IMR-90 (cell line): ENCODE results near the gene PKM. TPM values are rescaled to one million over a fixed set of nuclear protein-coding genes. Genes with fewer than 3 reads are reported as not detected.

Experiments used
- ATAC-seq: fragments of 200-7000 bp; cut with Tn5 transposase; 2 replicates; pipeline ENCODE4 v1.9.1; 2020; ENCODE audit warnings: low read depth, mild to moderate bottlenecking, moderate library complexity
- BruUV-seq: library from RNA; stranded (reverse); fragments of 400-500 nt; replicated peaks from 2 replicates; lab custom pipeline; 2021; lab: Mats Ljungman, UMichigan
- CTCF ChIA-PET: fragments of 300-600 bp; formaldehyde crosslinking; extraction: SDS; loops from one replicate; lab custom pipeline; 2021; ENCODE audit warnings: antibody characterized with exemption; lab: Yijun Ruan, JAX
- POLR2A ChIA-PET: fragments of 300-600 bp; sonication (Branson Sonifier 250); formaldehyde crosslinking; loops from one replicate; lab custom pipeline; 2022; ENCODE audit warnings: antibody characterized with exemption; ENCODE audit not compliant: unreplicated experiment; lab: Charles Lee
- DNase-seq: peaks from one replicate; pipeline ENCODE4 v3.0.0; 2013
- H2AFZ ChIP-seq: replicated peaks from 2 replicates; pipeline ENCODE3; 2013; ENCODE audit warnings: low read length, mild to moderate bottlenecking; ENCODE audit not compliant: poor library complexity
- H2AK5ac ChIP-seq: 2 replicates; pipeline ENCODE4 v1.6.1; 2013; ENCODE audit warnings: low read depth, low read length, inconsistent platforms
- H2AK9ac ChIP-seq: replicated peaks from 2 replicates; pipeline ENCODE3; 2013; ENCODE audit warnings: mild to moderate bottlenecking, low read depth, low read length, moderate library complexity; ENCODE audit not compliant: poor library complexity
- H2BK120ac ChIP-seq: 2 replicates; pipeline ENCODE4 v1.6.1; 2013; ENCODE audit warnings: low read depth, low read length, inconsistent platforms
- H2BK15ac ChIP-seq: 3 replicates; pipeline ENCODE4 v1.6.1; 2013; ENCODE audit warnings: low read depth, low read length, inconsistent platforms
- H2BK20ac ChIP-seq: 2 replicates; pipeline ENCODE4 v1.6.1; 2013; ENCODE audit warnings: low read depth, mild to moderate bottlenecking, inconsistent platforms, low read length, moderate library complexity
- H2BK5ac ChIP-seq: 2 replicates; pipeline ENCODE4 v1.6.1; 2013; ENCODE audit warnings: mild to moderate bottlenecking, low read depth, low read length, inconsistent platforms; ENCODE audit not compliant: poor library complexity, severe bottlenecking
- H3K14ac ChIP-seq: replicated peaks from 2 replicates; pipeline ENCODE4 v1.6.1; 2013; ENCODE audit warnings: low read depth, low read length, inconsistent platforms
- H3K18ac ChIP-seq: 2 replicates; pipeline ENCODE4 v1.6.1; 2013; ENCODE audit warnings: low read depth, low read length, control low read depth
- H3K23ac ChIP-seq: 2 replicates; pipeline ENCODE4 v1.6.1; 2013; ENCODE audit warnings: low read depth, low read length, inconsistent platforms
- H3K27ac ChIP-seq: 2 replicates; pipeline ENCODE4 v1.5.1; 2013; ENCODE audit warnings: mild to moderate bottlenecking, control low read depth, low read length; ENCODE audit not compliant: insufficient read depth
- H3K27me3 ChIP-seq: 2 replicates; pipeline ENCODE4 v1.6.1; 2013; ENCODE audit warnings: low read length; ENCODE audit not compliant: control insufficient read depth, insufficient read depth
- H3K36me3 ChIP-seq: 2 replicates; pipeline ENCODE4 v1.6.1; 2013; ENCODE audit warnings: low read length, mixed read lengths; ENCODE audit not compliant: control insufficient read depth, insufficient read depth
- H3K4ac ChIP-seq: 2 replicates; pipeline ENCODE4 v1.6.1; 2013; ENCODE audit warnings: low read depth, low read length, inconsistent platforms
- H3K4me1 ChIP-seq: 2 replicates; pipeline ENCODE4 v1.6.1; 2013; ENCODE audit warnings: low read length, mixed read lengths; ENCODE audit not compliant: control insufficient read depth, insufficient read depth
- H3K4me2 ChIP-seq: 2 replicates; pipeline ENCODE4 v1.6.1; 2013; ENCODE audit warnings: low read depth, mild to moderate bottlenecking, control low read depth, low read length, moderate library complexity
- H3K4me3 ChIP-seq: 2 replicates; pipeline ENCODE4 v1.5.1; 2013; ENCODE audit warnings: low read depth, mild to moderate bottlenecking, control low read depth, low read length, moderate library complexity; ENCODE audit not compliant: insufficient read depth
- H3K56ac ChIP-seq: 2 replicates; pipeline ENCODE4 v1.6.1; 2013; ENCODE audit warnings: low read length, inconsistent platforms; ENCODE audit not compliant: insufficient read depth; ENCODE audit errors: extremely low read depth
- H3K79me1 ChIP-seq, 2 experiments: 2 replicates each; pipeline ENCODE4 v1.6.1; 2013; ENCODE audit warnings: low read length in 2 of 2, inconsistent platforms in 1 of 2, low read depth in 1 of 2
- H3K9ac ChIP-seq: 2 replicates; pipeline ENCODE4 v1.6.1; 2013; ENCODE audit warnings: low read depth, low read length, control low read depth
- H3K9me1 ChIP-seq: 2 replicates; pipeline ENCODE4 v1.6.1; 2013; ENCODE audit warnings: low read length, inconsistent platforms; ENCODE audit not compliant: insufficient read depth
- H3K9me3 ChIP-seq: 2 replicates; pipeline ENCODE4 v1.6.1; 2013; ENCODE audit warnings: low read length; ENCODE audit not compliant: control insufficient read depth, insufficient read depth
- H4K20me1 ChIP-seq: 2 replicates; pipeline ENCODE4 v1.6.1; 2013; ENCODE audit warnings: low read length, inconsistent platforms; ENCODE audit not compliant: insufficient read depth
- H4K5ac ChIP-seq: 2 replicates; pipeline ENCODE4 v1.6.1; 2013; ENCODE audit warnings: mild to moderate bottlenecking, low read depth, low read length, control low read depth
- H4K8ac ChIP-seq, 2 experiments: 2 replicates each; pipeline ENCODE4 v1.6.1; 2013; ENCODE audit warnings: low read depth in 2 of 2, low read length in 2 of 2, control low read depth in 1 of 2, inconsistent platforms in 1 of 2
- H4K91ac ChIP-seq: 2 replicates; pipeline ENCODE4 v1.6.1; 2013; ENCODE audit warnings: low read depth, low read length, inconsistent platforms; ENCODE audit not compliant: insufficient read depth
- BHLHE40 ChIP-seq: fragments of 150-350 bp; IDR thresholded peaks from 2 replicates; pipeline ENCODE4 v1.6.1; 2016; ENCODE audit warnings: mild to moderate bottlenecking, low read depth, low read length
- CHD1 ChIP-seq: IDR thresholded peaks from 2 replicates; pipeline ENCODE4 v1.6.1; 2012; ENCODE audit warnings: low read depth, low read length, improper control_type of control experiment
- CTCF ChIP-seq: conservative IDR thresholded peaks from 2 replicates; pipeline ENCODE4 v1.5.1; 2012; ENCODE audit warnings: mild to moderate bottlenecking, low read depth, low read length, improper control_type of control experiment
- ELK1 ChIP-seq: fragments of 150-350 bp; IDR thresholded peaks from 2 replicates; pipeline ENCODE4 v1.6.1; 2016; ENCODE audit warnings: low read depth, mild to moderate bottlenecking, low read length, moderate library complexity, borderline replicate concordance
- FOS ChIP-seq: fragments of 150-350 bp; IDR thresholded peaks from 2 replicates; pipeline ENCODE4 v1.6.1; 2016; ENCODE audit warnings: low read depth, low read length
- MAFK ChIP-seq: IDR thresholded peaks from 2 replicates; pipeline ENCODE4 v1.6.1; 2012; ENCODE audit warnings: low read depth, low read length, improper control_type of control experiment
- MXI1 ChIP-seq: IDR thresholded peaks from 2 replicates; pipeline ENCODE4 v1.6.1; 2012; ENCODE audit warnings: low read depth, mild to moderate bottlenecking, low read length, moderate library complexity, borderline replicate concordance
- POLR2A ChIP-seq: IDR thresholded peaks from 2 replicates; pipeline ENCODE4 v1.6.1; 2012; ENCODE audit warnings: mild to moderate bottlenecking, low read depth, low read length
- RAD21 ChIP-seq: IDR thresholded peaks from 2 replicates; pipeline ENCODE4 v1.6.1; 2012; ENCODE audit warnings: low read length, improper control_type of control experiment
- RCOR1 ChIP-seq: IDR thresholded peaks from 2 replicates; pipeline ENCODE4 v1.6.1; 2012; ENCODE audit warnings: mild to moderate bottlenecking, low read length, improper control_type of control experiment; ENCODE audit not compliant: insufficient replicate concordance
- RFX5 ChIP-seq: IDR thresholded peaks from 2 replicates; pipeline ENCODE4 v1.8.0; 2012; ENCODE audit warnings: low read depth, mild to moderate bottlenecking, low read length, moderate library complexity
- SMC3 ChIP-seq: fragments of 150-350 bp; IDR thresholded peaks from 2 replicates; pipeline ENCODE4 v1.6.1; 2016; ENCODE audit warnings: low read depth, mild to moderate bottlenecking, antibody characterized with exemption, low read length, moderate library complexity
- USF2 ChIP-seq: fragments of 150-350 bp; IDR thresholded peaks from 2 replicates; pipeline ENCODE4 v1.6.1; 2017; ENCODE audit warnings: mild to moderate bottlenecking, antibody characterized with exemption, low read length, low read depth
- WGBS, 2 experiments: methylation state at CpG; one replicate each; pipeline versions ENCODE4 v1.1.5 to v1.1.7; 2013; ENCODE audit warnings: missing lambda C conversion rate in 2 of 2; ENCODE audit not compliant: insufficient read length in 1 of 2; ENCODE audit errors: extremely low coverage in 2 of 2; 5-methylcytosine and 5-hydroxymethylcytosine counted together
- dilution Hi-C: fragments of 300-500 bp; cut with HindIII; formaldehyde crosslinking; loops from one replicate; pipeline ENCODE4 v1.14.3; 2018; ENCODE audit warnings: low sequenced_read_pairs; ENCODE audit not compliant: unreplicated experiment
- in situ Hi-C: fragments of 300-500 bp; cut with MboI; formaldehyde crosslinking; loops from 3 replicates; pipeline ENCODE4 v1.14.3; 2019; ENCODE audit warnings: low sequenced_read_pairs, inconsistent platforms, mixed read lengths
- intact Hi-C: fragments of 100-400 bp; cut with micrococcal nuclease; formaldehyde crosslinking; loops from 2 replicates; pipeline ENCODE4 v1.10.0; 2022
- polyA plus RNA-seq, 3 experiments: library from polyadenylated mRNA; depleted of rRNA; stranded (reverse); fragments of >200 nt; gene quantifications; 2 replicates each; pipeline ENCODE4 v1.2.3, GENCODE V29; 2012; ENCODE audit warnings: low replicate concordance in 1 of 3
- total RNA-seq: library from RNA; depleted of rRNA; stranded (reverse); fragments of >200 nt; gene quantifications from 2 replicates; pipeline ENCODE4 v1.2.3, GENCODE V29; 2012

PKM gene
- total and polyA plus RNA-seq, 2 of the 4 experiments (the other 2 are of a cell fraction): 2,219 to 3,859 TPM

GRCh38 chr15:72217216-72217615 lies 13.8 kb downstream of the PKM start:
- dilution Hi-C loops (no loop called here), in situ Hi-C loops (no loop called here), intact Hi-C loops (no loop called here)
- Histone ChIP-seq H3K23ac (peak overlapping the region; percentile 66; the same call in 1 of the 2 replicates), H3K18ac (no peak overlapping the region), H3K36me3 (peaks cover 64% of the 10 kb centered on the region), H3K56ac (no peak overlapping the region), H2AFZ (peak overlapping the region; percentile 25), H3K9me3 (no peaks in the 10 kb centered on the region), H2BK15ac (no peak overlapping the region), H3K9me1 (peaks cover 14% of the 10 kb centered on the region), H3K14ac (no peak overlapping the region), H3K9ac (no peak overlapping the region), H2BK5ac (peak overlapping the region; percentile 59), H4K8ac (no peak overlapping the region), H3K4me2 (no peak overlapping the region), H4K5ac (no peak overlapping the region), H4K91ac (no peak overlapping the region), H3K79me1 (peaks cover 31 to 69% of the 10 kb centered on the region in 2 experiments), H2BK20ac (no peak overlapping the region), H3K27ac (no peak overlapping the region), H3K4me1 (peaks cover 10% of the 10 kb centered on the region), H3K4me3 (no peak overlapping the region), H2AK9ac (no peak overlapping the region), H3K4ac (no peak overlapping the region), H3K27me3 (no peaks in the 10 kb centered on the region), H2AK5ac (no peak overlapping the region), H4K20me1 (peaks cover 92% of the 10 kb centered on the region), H2BK120ac (no peak overlapping the region)
- POLR2A ChIA-PET: interaction anchor here (0.6 kb wide), 1 partner anchor 1239 kb away, joined by 10 read pairs; no protein-coding TSS in a partner anchor
- no CpG with 5 or more reads among the region's 4 CpGs for WGBS, 2 experiments
- BruUV-seq: no TSS peak
- TF ChIP-seq RCOR1 (no peak), FOS (no peak), POLR2A (no peak), RFX5 (no peak), CTCF (no peak), SMC3 (no peak), BHLHE40 (no peak), MAFK (no peak), MXI1 (no peak), RAD21 (no peak), ELK1 (no peak), CHD1 (no peak), USF2 (no peak)
- ATAC-seq (no peak), DNase-seq (no peak)
- CTCF ChIA-PET: interaction anchor here (2.8 kb wide), 1 partner anchor 9 kb away, joined by 11 read pairs; no protein-coding TSS in a partner anchor
